ENCODE results near the gene HCK.
"Not testable (repeated sequence)": the region's sequence is repeated elsewhere in the genome, so short reads cannot be mapped to it uniquely, and the experiment has no call there.

Gene HCK

GRCh38 chr20:32028647-32029372, 23.2 kb upstream of the HCK start:
- DNase-seq (ENCODE audit: low read depth, low spot score), result no peak
- H3K27ac ChIP-seq, result no peak overlapping the region

GRCh38 chr20:32029561-32029960, 22.5 kb upstream of the HCK start:
- DNase-seq (ENCODE audit: low read depth, low spot score), result no peak
- no peak overlapping the region for H3K27ac ChIP-seq

DNA sequence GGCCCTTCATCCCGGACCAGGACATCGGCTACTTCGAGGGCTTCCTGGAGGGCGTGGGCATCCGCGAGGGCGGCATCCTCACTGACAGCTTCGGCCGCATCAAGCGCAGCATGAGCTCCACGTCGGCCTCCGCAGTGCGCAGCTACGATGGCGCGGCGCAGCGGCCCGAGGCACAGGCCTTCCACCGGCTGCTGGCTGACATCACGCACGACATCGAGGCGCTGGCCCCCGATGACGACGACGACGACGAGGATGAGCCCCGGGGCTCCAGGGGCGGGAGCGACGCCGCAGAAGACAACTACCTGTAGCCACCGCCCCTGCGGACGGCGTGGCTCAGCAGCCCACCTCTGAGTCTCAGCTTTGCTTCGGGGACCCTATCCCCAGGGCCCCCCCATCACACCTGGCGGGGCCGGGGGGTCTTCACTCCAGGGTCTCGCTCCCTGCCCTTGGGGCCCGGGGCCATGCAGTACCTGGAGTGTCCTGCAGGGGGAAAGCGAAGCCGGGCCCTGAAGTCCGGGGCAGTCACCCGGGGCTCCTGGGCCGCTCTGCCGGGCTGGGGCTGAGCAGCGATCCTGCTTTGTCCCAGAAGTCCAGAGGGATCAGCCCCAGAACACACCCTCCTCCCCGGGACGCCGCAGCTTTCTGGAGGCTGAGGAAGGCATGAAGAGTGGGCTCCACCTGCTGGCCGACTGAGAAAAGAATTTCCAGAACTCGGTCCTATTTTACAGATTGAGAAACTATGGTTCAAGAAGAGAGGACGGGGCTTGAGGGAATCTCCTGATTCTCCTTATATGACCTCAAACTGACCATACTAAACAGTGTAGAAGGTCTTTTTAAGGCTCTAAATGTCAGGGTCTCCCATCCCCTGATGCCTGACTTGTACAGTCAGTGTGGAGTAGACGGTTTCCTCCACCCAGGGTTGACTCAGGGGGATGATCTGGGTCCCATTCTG, 20.8 kb upstream of the HCK start:
- DNase-seq (ENCODE audit: low read depth, low spot score), result peak; percentile 22
- H3K27ac ChIP-seq, result no peak overlapping the region

DNA sequence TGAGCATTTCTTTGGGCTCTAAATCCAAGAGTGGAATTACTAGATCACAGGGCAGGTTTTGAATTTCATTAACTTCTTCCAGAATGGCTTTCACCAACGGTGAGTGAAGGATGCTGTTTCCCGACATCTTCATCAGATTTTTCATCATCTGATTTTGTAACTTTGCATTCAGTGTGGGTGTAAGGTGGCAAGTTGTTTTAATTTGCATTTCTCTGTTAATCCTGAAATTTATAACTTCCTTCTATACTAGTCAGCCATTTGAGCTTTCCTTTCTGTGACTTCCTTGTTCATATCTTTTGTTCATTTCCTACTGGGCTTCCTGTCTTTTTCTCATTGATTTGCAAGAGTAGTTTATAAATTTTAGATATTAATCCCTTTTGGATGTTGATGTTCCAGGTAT, 18.7 kb upstream of the HCK start:
- no peak overlapping the region for H3K27ac ChIP-seq
- DNase-seq (ENCODE audit: low read depth, low spot score), result no peak

- DNase-seq (ENCODE audit: low read depth, low spot score); H3K27ac ChIP-seq: not testable (repeated sequence)
These were observed 18.3 kb upstream of the HCK start for GRCh38 chr20:32033721-32034120.

DNA sequence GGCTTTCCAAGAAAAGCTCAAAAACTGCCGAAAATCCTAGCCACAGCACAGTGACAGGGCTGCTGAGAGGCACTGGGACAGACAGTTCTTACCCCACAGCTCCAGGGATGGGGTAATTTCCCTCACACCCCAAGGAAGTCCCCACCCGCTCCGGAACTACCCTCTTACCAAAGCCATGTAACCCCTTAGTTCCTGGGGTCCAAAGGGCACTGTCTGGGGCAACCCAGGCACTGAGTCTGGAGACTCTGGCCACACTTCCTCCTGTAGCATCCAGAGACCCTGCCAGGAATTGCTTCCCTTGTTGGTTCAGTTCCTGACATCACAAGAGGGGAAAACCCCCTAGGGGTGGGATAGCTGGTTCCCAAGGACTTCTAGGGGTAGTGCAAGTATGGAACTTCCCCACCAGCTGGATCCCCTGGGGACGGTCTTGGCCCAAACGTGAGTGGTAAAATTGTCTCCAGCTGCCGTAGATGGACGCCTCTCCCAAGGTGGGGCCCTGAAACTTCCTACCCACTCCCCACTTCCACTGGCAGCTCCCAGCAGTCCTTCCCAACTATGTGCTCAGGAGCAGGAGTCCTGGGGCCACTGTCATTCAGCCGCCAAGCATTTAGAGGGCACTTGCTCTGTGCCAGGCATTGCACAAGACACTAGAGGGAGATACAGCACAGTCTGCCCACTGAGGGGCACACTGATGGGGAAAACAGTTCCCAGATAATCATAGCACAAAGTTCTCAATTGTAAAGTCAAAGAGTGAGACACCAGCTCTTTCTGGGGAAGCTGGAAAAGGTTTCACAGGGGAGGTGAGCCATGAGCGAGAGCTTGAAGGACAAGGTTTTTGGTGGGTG, 17.2 kb upstream of the HCK start:
- H3K27ac ChIP-seq, result no peak overlapping the region
- no peak for DNase-seq (ENCODE audit: low read depth, low spot score)

- DNase-seq (ENCODE audit: low read depth, low spot score), result no peak
- H3K27ac ChIP-seq, result no peak overlapping the region
These were observed 16.6 kb upstream of the HCK start for GRCh38 chr20:32035426-32035779.

GRCh38 chr20:32036252-32036651, 15.8 kb upstream of the HCK start:
- no peak for DNase-seq (ENCODE audit: low read depth, low spot score)
- no peak overlapping the region for H3K27ac ChIP-seq

DNA sequence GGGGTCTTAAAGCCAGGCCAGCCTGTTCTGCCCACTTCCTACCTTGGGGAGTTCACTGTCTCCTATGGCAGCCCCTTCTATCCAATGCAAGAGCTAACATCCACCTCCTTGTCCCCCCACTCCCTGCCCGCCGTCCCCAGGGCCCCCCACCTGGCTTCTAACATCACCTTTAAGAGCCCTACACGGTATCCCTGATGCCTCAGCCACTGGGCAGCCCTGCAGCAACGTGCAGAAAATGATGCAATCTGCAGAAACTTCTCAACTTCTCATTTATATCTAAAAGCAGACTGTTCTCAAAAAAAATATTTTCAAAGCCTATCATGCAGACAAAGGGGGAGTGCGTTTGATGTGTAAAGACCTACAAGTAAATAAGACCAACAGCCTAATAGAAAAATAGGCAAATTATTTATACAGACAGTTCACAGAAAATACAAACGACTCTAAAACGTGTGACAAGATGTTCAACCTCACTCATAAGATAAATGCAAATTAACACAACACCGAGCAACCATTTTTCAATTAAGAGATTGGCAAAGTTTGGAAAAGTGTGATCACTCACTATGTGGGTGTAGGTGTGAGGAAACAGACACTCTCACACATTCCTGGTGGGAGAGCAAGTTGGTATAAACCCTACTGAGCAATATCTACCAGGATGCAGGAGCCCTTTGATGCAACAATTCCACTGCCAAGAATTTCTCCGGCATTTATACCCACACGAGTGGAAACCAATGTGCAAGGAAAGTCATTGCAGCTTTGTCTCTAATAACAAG, 15.1 kb upstream of the HCK start:
- H3K27ac ChIP-seq, result no peak overlapping the region
- DNase-seq (ENCODE audit: low read depth, low spot score), result no peak

GRCh38 chr20:32037929-32038328, 14.1 kb upstream of the HCK start:
- no peak for DNase-seq (ENCODE audit: low read depth, low spot score)
- H3K27ac ChIP-seq, result no peak overlapping the region

- peak overlapping the region; percentile 40 for H3K27ac ChIP-seq
- DNase-seq (ENCODE audit: low read depth, low spot score), result peak; percentile 24
These were observed 11.7 kb upstream of the HCK start for GRCh38 chr20:32040142-32040953.

DNA sequence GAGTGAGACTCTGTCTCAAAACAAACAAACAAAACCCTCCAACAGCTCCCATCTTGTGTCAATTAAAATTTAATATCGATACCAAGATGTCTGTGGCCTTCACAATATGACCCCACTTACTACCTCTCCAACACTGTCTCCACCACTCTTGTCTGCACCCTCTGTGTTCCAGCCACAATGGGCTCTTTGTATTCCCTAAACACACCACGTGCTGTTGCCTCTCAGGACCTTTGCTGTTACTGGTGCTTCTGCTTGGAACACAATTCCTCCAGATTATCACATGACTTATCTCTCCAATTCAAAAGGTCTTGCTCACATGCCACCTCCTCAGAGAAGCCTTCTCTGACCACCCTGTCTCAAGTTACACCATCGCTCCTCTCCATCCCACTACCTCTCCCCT, 6.0 kb upstream of the HCK start:
- H3K27ac ChIP-seq, result no peak overlapping the region
- DNase-seq (ENCODE audit: low read depth, low spot score), result no peak

DNA sequence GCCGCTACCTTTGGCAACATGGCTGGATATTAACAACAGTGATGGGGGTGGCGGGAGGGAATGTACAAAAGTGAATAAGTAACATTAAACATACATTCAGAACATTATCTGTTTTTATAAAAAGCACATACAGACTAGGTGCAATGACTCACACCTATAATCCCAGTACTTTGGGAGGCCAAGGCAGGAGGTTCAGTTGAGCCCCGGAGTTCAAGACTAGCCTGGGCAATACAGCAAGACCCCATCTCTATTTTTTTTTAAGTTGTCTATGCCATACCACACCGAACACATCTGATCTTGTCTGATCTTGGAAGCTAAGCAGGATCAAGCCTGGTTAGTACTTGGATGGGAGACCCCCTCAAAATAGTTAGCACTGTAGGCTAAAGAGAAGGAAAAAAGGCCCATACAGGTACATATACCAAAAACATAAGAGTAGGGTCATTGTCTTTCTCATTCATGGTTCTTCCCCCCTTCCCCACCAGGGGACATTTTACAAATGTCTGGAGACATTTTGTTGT, 1.7 kb upstream of the HCK start:
- DNase-seq (ENCODE audit: low read depth, low spot score), result no peak
- H3K27ac ChIP-seq, result no peak overlapping the region

DNA sequence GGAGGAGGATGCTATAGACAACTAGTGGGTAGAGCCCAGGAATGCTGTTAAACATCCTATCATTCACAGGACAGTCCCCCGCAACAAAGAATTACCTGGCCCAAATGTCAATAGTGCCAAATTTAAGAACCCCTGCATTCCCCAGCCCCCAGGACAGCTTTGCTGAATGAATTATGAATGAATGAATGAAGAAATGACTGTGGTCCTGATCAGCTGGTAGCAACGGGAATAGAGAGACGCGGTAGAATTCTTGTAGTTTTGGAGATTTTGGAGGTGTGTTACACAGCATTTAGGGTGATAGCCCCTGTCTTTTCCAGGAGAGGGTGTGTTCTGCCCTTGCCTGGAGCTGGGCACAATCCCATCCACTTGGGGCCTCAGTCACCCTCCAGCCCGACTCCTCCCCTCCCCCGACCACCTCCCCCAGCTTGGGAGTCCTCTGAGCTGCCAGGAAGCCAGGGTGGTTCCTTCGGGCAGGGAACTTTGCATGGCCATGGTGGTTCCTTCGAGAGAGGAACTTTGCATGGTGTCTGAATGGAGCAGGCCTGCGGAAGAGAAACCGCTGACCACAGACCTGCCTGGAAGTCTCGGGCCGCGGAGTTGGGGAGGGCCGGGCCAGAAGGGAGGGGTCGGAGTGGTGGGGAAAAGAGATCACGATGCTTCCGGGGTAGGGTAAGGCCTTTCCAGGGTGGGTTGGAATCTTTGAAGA, 1.0 kb upstream of the HCK start:
- no peak for DNase-seq (ENCODE audit: low read depth, low spot score)
- no peak overlapping the region for H3K27ac ChIP-seq

- no peak overlapping the region for H3K27ac ChIP-seq
- no peak for DNase-seq (ENCODE audit: low read depth, low spot score)
These were observed 337 bp upstream of the HCK start for GRCh38 chr20:32051720-32052089.

DNA sequence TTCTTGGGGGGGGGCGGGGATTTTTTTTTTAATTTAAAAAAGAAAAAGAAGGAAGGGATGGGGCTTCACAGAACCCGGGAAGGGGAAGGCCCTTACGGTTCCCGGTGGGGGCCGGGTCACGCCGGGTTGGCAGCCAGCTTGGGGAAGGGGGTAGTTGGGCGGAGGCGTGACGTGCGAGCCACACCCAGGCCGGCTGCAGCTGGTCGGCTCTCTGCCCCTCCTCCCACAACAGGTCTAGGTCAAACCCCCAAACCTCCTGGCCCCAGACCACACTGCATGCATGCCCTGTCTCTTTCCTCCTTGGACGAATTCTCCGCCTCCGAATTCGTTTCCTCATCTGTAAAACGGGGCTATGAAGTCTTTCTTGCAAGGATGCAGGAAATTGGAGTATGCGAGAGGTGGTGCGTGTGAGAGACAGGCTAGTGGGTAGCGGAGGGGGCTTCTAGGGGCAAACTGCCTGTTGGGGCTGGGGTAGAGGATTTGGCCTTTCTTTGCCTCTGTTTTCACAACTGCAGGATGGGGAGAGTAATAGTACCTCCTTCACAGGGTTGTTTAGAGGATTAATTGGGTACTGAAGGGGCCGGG, 828 bp downstream of the HCK start:
- no peak for DNase-seq (ENCODE audit: low read depth, low spot score)
- no peak overlapping the region for H3K27ac ChIP-seq

DNA sequence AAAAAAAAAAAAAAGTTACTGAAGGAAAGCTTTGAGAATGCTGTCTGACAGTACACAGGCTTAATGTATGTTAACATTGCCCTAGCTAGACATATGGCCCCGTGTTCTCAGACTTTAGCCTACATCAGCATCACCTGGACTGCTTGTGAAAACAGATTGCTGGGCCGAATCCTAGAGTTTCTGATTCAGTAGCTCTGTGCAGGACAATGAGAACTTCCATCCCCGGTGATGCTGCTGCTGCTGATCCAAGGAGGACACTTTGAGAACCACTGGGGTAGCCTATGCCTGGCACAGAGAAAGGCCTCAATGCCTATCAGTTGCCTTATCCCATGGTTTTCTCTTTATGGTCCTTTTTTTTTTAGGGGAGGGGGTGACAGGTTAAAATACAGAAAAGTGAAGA, 1.6 kb downstream of the HCK start:
- no peak for DNase-seq (ENCODE audit: low read depth, low spot score)
- H3K27ac ChIP-seq, result no peak overlapping the region

Measured in epithelial cell of prostate (primary cell).